ENCODE measurements around the gene EIF1.

Gene EIF1

DNA sequence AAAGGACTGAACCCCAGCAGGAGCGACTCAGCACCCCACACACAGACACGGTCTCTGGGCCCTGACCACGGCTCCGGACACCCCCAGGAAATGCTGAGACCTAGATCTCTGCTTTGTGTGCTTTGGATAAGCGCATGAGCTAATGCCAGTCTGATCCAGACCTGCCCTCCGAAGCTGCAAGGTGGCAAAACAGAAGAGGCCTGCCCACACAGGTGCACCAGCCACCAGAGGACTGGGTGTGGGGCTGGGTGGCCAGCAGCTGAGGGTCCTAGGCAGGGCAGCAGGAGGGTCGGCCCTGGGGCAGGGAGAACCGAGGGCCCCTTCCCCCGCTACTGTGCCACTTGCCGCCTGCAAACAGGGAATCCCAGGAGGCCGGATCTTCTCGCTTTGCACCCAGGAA is 30.7 kb upstream of the EIF1 start:
- Histone ChIP-seq H3K27me3 (ENCODE audit: control insufficient read depth, insufficient read depth, low read length) (no peaks in the 10 kb centered on the region), H3K4me1 (ENCODE audit: control insufficient read depth, insufficient read depth, low read length) (peaks cover 26% of the 10 kb centered on the region), H3K9me3 (ENCODE audit: control insufficient read depth, insufficient read depth, low read depth, low read length) (no peaks in the 10 kb centered on the region), H3K27ac (ENCODE audit: low read depth, low read length) (no peak overlapping the region), H3K36me3 (ENCODE audit: control insufficient read depth, insufficient read depth, low read length) (no peaks in the 10 kb centered on the region), H3K9ac (ENCODE audit: low read length) (no peak overlapping the region), H3K4me3 (ENCODE audit: low read depth, low read length) (no peak overlapping the region)

DNA sequence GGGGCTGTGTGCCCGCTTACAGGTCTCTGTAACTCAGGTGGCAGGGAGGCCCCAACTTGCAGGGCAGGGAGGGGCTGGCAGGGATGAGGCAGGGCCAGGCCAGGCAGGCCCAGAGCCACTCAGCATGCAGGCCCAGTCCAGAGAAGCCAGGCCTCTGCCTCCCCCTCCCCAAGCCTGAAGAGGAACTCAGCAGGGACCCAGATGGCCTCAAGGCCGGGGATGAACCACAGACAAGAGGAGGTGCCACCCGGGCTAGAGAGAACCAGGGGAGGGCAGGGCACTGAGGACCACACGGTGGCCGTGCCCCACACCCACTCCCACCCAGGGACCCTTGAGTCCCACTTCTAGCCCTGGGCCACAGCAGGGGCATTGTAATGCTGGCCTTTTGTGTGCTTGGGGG is 29.8 kb upstream of the EIF1 start:
- peaks cover 23% of the 10 kb centered on the region for H3K4me1 ChIP-seq (ENCODE audit: control insufficient read depth, insufficient read depth, low read length)
- no peak overlapping the region for H3K9ac ChIP-seq (ENCODE audit: low read length)
- H3K27ac ChIP-seq (ENCODE audit: low read depth, low read length): no peak overlapping the region

DNA sequence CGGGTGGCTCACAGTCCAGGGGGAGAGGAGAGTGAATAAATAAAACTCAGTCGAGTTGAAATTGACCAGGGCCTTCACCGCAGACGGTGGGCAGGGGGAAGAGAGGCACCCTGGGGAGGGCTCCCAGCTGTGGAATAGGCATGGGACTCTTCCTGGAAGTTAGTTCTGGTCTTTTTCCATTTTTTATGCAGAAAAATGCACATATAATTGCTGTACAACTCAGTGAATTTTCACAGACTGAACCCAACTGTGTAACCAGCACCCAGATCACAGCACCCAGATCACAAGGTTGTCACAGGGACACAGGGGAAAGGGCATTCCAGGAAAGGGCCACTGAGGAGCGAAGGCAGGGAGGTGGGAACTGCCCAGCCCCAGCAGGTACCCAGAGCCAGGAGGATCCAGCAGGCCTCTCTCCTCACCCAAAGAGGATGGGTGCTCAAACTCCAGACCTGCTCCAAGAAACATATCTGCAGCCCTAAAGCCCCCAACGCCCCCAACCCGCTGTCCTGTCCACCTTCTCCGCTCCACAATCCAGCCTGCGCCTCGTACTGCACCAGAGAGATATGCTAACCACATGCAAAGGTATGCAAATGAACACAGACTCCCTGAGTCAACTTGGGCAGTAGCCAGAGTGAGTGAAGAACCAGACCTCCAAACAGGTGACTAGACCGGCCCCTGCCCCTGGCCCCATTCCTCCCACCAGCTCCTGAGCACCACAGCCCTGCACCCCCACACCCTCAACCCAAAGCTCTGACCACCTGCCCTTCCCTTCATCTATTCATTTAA is 29.1 kb upstream of the EIF1 start:
- Histone ChIP-seq H3K27me3 (ENCODE audit: control insufficient read depth, insufficient read depth, low read length) (peaks cover 7% of the 10 kb centered on the region; the same call in 1 of the 2 replicates), H3K36me3 (ENCODE audit: control insufficient read depth, insufficient read depth, low read length) (no peaks in the 10 kb centered on the region), H3K4me1 (ENCODE audit: control insufficient read depth, insufficient read depth, low read length) (peaks cover 20% of the 10 kb centered on the region), H3K9me3 (ENCODE audit: control insufficient read depth, insufficient read depth, low read depth, low read length) (no peaks in the 10 kb centered on the region), H3K4me3 (ENCODE audit: low read depth, low read length) (no peak overlapping the region), H3K9ac (ENCODE audit: low read length) (no peak overlapping the region), H3K27ac (ENCODE audit: low read depth, low read length) (no peak overlapping the region)

More for the DNA sequence above, 29.8 kb upstream of the EIF1 start:
- H3K4me3 ChIP-seq (ENCODE audit: low read depth, low read length): no peak overlapping the region
- H3K27me3 ChIP-seq (ENCODE audit: control insufficient read depth, insufficient read depth, low read length): peaks cover 3% of the 10 kb centered on the region; the same call in 1 of the 2 replicates
- no peaks in the 10 kb centered on the region for H3K9me3 ChIP-seq (ENCODE audit: control insufficient read depth, insufficient read depth, low read depth, low read length)
- H3K36me3 ChIP-seq (ENCODE audit: control insufficient read depth, insufficient read depth, low read length): no peaks in the 10 kb centered on the region

DNA sequence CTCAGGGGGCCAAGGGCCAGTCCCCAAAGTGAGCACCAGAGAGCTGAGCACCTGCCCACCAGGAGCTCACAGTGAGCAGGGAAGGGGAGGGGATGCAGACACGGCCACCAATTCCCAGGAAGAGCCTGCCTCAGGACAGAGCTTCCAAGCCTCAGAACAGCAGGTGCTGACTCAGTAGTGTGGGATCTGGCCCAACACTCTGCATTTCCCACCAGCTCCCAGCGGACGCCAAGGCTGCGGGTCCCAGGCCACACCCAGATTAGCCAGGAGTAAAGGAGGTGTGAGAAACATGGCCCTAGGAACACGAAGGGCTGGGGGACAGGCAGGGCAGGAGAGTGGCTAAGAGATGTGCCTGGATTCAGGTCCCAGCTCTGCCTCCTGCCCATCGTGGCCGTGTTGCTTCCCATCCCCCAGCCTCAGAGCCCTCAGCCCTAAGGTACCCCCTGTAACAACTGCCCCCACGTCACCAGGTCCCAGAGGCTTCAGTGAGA is 28.4 kb upstream of the EIF1 start:
- no peak overlapping the region for H3K9ac ChIP-seq (ENCODE audit: low read length)
- H3K9me3 ChIP-seq (ENCODE audit: control insufficient read depth, insufficient read depth, low read depth, low read length): no peaks in the 10 kb centered on the region
- no peaks in the 10 kb centered on the region for H3K36me3 ChIP-seq (ENCODE audit: control insufficient read depth, insufficient read depth, low read length)
- no peak overlapping the region for H3K4me3 ChIP-seq (ENCODE audit: low read depth, low read length)
- H3K4me1 ChIP-seq (ENCODE audit: control insufficient read depth, insufficient read depth, low read length): peaks cover 17% of the 10 kb centered on the region
- peaks cover 7% of the 10 kb centered on the region; the same call in 1 of the 2 replicates for H3K27me3 ChIP-seq (ENCODE audit: control insufficient read depth, insufficient read depth, low read length)
- H3K27ac ChIP-seq (ENCODE audit: low read depth, low read length): no peak overlapping the region

DNA sequence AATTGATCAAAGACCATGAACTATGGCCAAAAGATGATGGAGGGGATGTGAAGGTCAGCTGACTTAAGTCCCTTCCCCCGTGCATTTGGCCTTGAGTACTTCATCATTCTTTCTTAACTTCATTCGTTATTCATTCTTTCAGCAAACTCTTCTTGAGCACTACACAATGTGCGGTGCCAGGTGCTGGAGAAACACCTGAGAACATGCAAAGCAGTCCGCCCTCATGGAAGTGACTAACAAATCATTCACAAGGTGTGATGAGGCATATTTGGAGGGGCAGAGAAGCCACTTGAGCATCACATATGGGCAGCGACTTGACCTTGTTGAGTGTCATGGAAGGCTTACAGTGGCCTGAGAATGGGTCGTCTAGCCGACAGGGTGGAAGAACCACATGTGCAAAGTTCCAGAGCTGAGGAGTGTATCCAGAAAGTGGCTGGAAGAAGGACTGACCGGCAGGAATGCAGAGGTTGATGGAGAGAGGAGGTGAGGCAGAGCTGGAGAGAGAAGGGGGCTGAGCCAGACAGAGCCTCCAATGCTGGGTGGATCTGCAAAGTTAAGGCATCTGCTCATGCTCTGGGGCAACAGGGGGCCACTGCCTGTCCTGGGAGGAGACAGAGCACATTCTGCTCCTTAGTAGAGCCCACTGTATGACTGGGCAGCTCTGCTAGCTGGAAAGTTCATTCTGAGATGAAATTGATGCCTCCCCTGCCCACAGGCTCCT is 25.1 kb upstream of the EIF1 start:
- H3K27me3 ChIP-seq (ENCODE audit: control insufficient read depth, insufficient read depth, low read length): peaks cover 7% of the 10 kb centered on the region; the same call in 1 of the 2 replicates
- no peak overlapping the region for H3K9ac ChIP-seq (ENCODE audit: low read length)
- H3K4me1 ChIP-seq (ENCODE audit: control insufficient read depth, insufficient read depth, low read length): peaks cover 18% of the 10 kb centered on the region
- no peak overlapping the region for H3K4me3 ChIP-seq (ENCODE audit: low read depth, low read length)
- H3K9me3 ChIP-seq (ENCODE audit: control insufficient read depth, insufficient read depth, low read depth, low read length): no peaks in the 10 kb centered on the region
- no peaks in the 10 kb centered on the region for H3K36me3 ChIP-seq (ENCODE audit: control insufficient read depth, insufficient read depth, low read length)
- H3K27ac ChIP-seq (ENCODE audit: low read depth, low read length): no peak overlapping the region

DNA sequence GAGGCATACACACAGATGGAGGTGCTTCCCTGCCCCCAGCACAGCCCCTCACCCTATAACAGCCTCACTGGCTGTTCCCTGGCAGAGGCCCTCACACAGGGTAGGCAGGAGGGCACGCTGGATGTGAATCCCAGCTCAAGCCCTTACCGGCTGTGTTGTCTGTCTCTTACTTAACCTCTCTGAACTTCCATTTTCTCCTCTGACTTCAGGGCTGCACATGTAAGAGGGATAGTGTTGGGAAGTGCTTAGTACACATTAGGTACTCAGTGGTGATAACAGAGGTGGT is 24.6 kb upstream of the EIF1 start:
- Histone ChIP-seq H3K36me3 (ENCODE audit: control insufficient read depth, insufficient read depth, low read length) (no peaks in the 10 kb centered on the region), H3K4me3 (ENCODE audit: low read depth, low read length) (no peak overlapping the region), H3K4me1 (ENCODE audit: control insufficient read depth, insufficient read depth, low read length) (peaks cover 18% of the 10 kb centered on the region), H3K27ac (ENCODE audit: low read depth, low read length) (no peak overlapping the region), H3K27me3 (ENCODE audit: control insufficient read depth, insufficient read depth, low read length) (peaks cover 7% of the 10 kb centered on the region; the same call in 1 of the 2 replicates), H3K9ac (ENCODE audit: low read length) (no peak overlapping the region), H3K9me3 (ENCODE audit: control insufficient read depth, insufficient read depth, low read depth, low read length) (no peaks in the 10 kb centered on the region)

DNA sequence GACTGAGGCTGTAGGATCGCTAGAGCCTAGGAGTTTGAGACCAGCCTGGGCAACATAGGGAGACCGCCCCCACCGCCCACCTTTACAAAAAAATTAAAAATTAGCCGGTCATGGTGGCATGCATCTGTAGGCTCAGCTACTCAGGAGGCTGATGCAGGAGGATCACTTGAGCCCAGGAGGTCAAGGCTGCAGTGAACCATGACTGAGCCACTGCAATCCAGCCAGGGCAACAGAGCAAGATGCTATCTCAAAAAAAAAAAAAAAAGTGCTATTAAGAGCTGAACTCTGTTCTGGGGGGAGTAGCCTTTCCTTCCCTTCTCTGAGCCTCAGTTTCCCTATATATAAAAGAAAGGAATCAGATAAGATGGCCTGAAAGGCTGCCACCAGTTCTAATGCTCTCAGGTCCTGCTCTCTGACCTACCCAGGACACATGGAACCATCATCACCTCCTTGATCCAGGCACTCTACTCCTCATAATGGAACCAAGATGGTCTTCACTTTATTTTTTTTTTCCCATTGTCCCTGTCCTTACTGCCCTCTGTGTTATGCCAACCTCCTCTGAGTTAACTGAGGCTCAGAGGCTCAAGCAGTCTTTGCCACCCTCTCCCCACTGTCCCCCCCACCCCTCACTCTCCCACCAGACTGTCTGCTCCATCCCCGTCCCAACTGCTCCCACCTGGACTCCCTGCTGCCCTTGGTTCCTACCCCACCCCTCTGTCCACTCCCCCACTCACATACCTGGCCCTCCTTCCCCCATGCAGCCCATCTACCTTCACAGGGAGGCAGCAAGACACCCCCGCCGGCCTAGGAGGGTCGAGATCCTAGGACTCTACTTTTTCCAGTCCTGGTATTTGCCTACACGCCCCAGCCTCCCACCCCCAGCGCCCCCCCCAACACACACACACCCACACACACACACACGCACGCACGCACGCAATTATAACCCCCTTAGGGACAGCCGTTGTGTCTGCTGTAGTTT is 23.8 kb upstream of the EIF1 start:
- Histone ChIP-seq H3K9ac (ENCODE audit: low read length) (no peak overlapping the region), H3K9me3 (ENCODE audit: control insufficient read depth, insufficient read depth, low read depth, low read length) (no peaks in the 10 kb centered on the region), H3K27ac (ENCODE audit: low read depth, low read length) (no peak overlapping the region), H3K36me3 (ENCODE audit: control insufficient read depth, insufficient read depth, low read length) (no peaks in the 10 kb centered on the region), H3K4me3 (ENCODE audit: low read depth, low read length) (peak overlapping the region; percentile 35), H3K4me1 (ENCODE audit: control insufficient read depth, insufficient read depth, low read length) (peaks cover 16% of the 10 kb centered on the region), H3K27me3 (ENCODE audit: control insufficient read depth, insufficient read depth, low read length) (peaks cover 7% of the 10 kb centered on the region; the same call in 1 of the 2 replicates)

DNA sequence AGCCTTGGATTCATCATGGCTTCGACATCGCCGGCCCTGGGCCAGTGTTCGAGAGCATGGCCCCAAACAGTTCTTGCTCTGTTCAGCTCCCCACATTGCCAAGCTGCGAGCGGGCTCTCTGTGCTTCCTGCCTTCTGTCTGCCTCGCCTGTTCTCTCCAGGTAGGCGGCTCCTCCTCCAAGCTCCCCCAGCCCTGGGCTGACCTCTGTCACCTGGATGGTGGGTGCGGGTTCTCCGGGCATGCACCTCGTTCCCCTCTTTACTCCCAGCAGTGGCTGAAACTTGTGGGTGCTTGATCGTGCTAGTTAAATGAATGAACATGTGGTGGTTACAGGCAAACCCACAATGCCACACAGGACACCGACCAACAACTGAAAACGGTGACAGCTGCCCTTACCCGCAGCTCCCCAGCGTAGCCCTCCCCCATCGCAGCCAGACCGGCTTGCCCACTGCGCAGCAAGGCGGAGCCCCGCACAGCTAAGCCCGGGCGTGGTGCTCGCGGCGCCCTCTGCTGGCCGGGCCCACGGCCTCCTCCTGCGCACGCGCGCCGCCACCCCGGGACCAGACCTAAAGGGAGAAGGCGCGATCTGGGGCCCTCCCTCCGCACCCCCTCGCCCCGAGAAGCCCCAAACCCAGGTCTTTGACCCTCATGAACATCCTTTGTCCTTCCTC is 23.0 kb upstream of the EIF1 start:
- H3K9ac ChIP-seq (ENCODE audit: low read length): no peak overlapping the region
- peaks cover 7% of the 10 kb centered on the region; the same call in 1 of the 2 replicates for H3K27me3 ChIP-seq (ENCODE audit: control insufficient read depth, insufficient read depth, low read length)
- peaks cover 12% of the 10 kb centered on the region for H3K4me1 ChIP-seq (ENCODE audit: control insufficient read depth, insufficient read depth, low read length)
- H3K4me3 ChIP-seq (ENCODE audit: low read depth, low read length): peak overlapping the region; percentile 64
- H3K36me3 ChIP-seq (ENCODE audit: control insufficient read depth, insufficient read depth, low read length): no peaks in the 10 kb centered on the region
- no peak overlapping the region for H3K27ac ChIP-seq (ENCODE audit: low read depth, low read length)
- H3K9me3 ChIP-seq (ENCODE audit: control insufficient read depth, insufficient read depth, low read depth, low read length): no peaks in the 10 kb centered on the region

DNA sequence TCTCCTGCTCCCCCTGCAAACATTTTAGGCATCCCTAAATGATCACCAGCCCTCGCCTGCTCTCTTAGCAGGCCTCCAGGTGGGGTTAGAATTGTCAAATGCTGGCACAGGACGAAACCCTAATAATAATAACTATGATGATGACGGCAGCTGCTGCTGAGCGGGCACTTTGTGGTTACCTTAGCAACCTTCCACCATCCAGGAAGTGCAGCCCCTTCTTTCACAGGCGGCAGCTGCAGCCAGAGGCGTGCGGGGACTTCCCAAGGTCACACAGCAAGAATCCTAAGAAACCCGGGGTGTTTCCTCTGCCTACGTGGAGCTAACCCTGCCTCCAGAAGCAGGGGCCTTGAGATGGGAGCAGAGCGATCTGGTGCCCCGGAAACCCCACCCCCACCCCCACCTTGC is 22.4 kb upstream of the EIF1 start:
- Histone ChIP-seq H3K27me3 (ENCODE audit: control insufficient read depth, insufficient read depth, low read length) (peaks cover 7% of the 10 kb centered on the region; the same call in 1 of the 2 replicates), H3K4me3 (ENCODE audit: low read depth, low read length) (peak overlapping the region; percentile 64), H3K9me3 (ENCODE audit: control insufficient read depth, insufficient read depth, low read depth, low read length) (no peaks in the 10 kb centered on the region), H3K36me3 (ENCODE audit: control insufficient read depth, insufficient read depth, low read length) (no peaks in the 10 kb centered on the region), H3K9ac (ENCODE audit: low read length) (no peak overlapping the region), H3K27ac (ENCODE audit: low read depth, low read length) (no peak overlapping the region), H3K4me1 (ENCODE audit: control insufficient read depth, insufficient read depth, low read length) (peaks cover 12% of the 10 kb centered on the region)

DNA sequence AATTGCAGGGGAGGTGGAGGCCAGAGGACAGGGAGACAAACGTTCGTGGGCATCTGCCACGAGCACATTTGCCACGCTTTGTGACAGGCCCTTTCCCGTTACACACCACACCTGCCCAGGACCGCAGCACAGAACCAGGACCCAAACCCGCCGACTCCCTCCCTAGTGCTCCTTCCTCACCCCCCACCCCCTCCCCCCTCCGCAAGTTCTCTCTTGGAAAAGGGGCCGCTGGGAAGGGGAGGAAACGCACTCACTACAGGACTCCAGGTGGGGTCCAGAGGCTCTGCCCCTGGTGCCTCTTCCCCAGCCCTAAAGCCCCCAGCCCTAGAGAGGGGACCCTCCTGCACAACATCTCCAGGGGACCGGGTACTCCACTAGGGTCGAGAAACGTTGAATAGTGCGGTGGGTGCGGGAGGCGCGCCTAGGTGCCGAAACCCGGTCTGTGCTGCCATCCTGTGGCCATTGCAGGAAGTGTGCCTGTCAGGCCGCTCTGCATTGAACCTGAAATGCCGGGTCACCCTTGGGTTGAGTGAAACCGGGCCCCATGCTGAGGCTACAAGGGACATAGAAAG is 21.9 kb upstream of the EIF1 start:
- H3K9ac ChIP-seq (ENCODE audit: low read length): peak overlapping the region; percentile 11

More for the DNA sequence above, 21.9 kb upstream of the EIF1 start:
- H3K9me3 ChIP-seq (ENCODE audit: control insufficient read depth, insufficient read depth, low read depth, low read length): no peaks in the 10 kb centered on the region
- peaks cover 7% of the 10 kb centered on the region; the same call in 1 of the 2 replicates for H3K27me3 ChIP-seq (ENCODE audit: control insufficient read depth, insufficient read depth, low read length)
- peak overlapping the region; percentile 64 for H3K4me3 ChIP-seq (ENCODE audit: low read depth, low read length)
- no peak overlapping the region for H3K27ac ChIP-seq (ENCODE audit: low read depth, low read length)
- H3K36me3 ChIP-seq (ENCODE audit: control insufficient read depth, insufficient read depth, low read length): no peaks in the 10 kb centered on the region
- peaks cover 12% of the 10 kb centered on the region for H3K4me1 ChIP-seq (ENCODE audit: control insufficient read depth, insufficient read depth, low read length)

Measured in HUES6 (cell line).